ENCODE results near the gene WNT3A. TPM values are rescaled to one million over a fixed set of nuclear protein-coding genes. Genes with fewer than 3 reads are reported as not detected.

Gene WNT3A
- total RNA-seq, 6 experiments from 2014 or later: not detected

GRCh38 chr1:228061411-228062084 lies 54.8 kb downstream of the WNT3A start:
- Histone ChIP-seq H3K27ac (no peak overlapping the region), H3K9me3 (no peaks in the 10 kb centered on the region), H3K27me3 (peaks cover 0 to 25% of the 10 kb centered on the region in 2 donors), H3K4me3 (no peak overlapping the region), H3K36me3 (no peaks in the 10 kb centered on the region), H3K4me1 (no peaks in the 10 kb centered on the region)
- DNase-seq (no peak), ATAC-seq (no peak)
- intact Hi-C loops (cut with DNase I): no loop called here
- 58% methylated on average over 4 of the region's 10 CpGs for WGBS (ENCODE audit: insufficient coverage, low coverage, low lambda C conversion rate, missing lambda C conversion rate)
- TF ChIP-seq POLR2A (IDR thresholded peaks at IDR 0.05) (no peak), CTCF (IDR thresholded peaks at IDR 0.05) (no peak)

GRCh38 chr1:228062085-228062791 lies 55.4 kb downstream of the WNT3A start:
- Histone ChIP-seq H3K4me1 (no peaks in the 10 kb centered on the region), H3K4me3 (no peak overlapping the region), H3K9me3 (no peaks in the 10 kb centered on the region), H3K36me3 (no peaks in the 10 kb centered on the region), H3K27me3 (peaks cover 0 to 25% of the 10 kb centered on the region in 2 donors), H3K27ac (no peak overlapping the region)
- TF ChIP-seq CTCF (IDR thresholded peaks at IDR 0.05): no peak
- TF ChIP-seq POLR2A (IDR thresholded peaks at IDR 0.05): no peak
- ATAC-seq (no peak), DNase-seq (peak in 1 of 3 donors; percentile 37)
- intact Hi-C loops (cut with DNase I): no loop called here
- no CpG with 5 or more reads among the region's 9 CpGs for WGBS (ENCODE audit: insufficient coverage, low coverage, low lambda C conversion rate, missing lambda C conversion rate)

- TF ChIP-seq POLR2A (IDR thresholded peaks at IDR 0.05) (no peak), CTCF (IDR thresholded peaks at IDR 0.05) (no peak)
- Histone ChIP-seq H3K27me3 (peaks cover 0 to 25% of the 10 kb centered on the region in 2 donors), H3K27ac (no peak overlapping the region), H3K9me3 (no peaks in the 10 kb centered on the region), H3K36me3 (no peaks in the 10 kb centered on the region), H3K4me1 (no peaks in the 10 kb centered on the region), H3K4me3 (no peak overlapping the region)
- 70% methylated on average over 3 of the region's 4 CpGs for whole genome bisulfite sequencing (ENCODE audit: insufficient coverage, low coverage, low lambda C conversion rate, missing lambda C conversion rate)
- intact Hi-C loops (cut with DNase I): no loop called here
- no peak for ATAC-seq
- DNase-seq: no peak
These were observed 56.0 kb downstream of the WNT3A start for GRCh38 chr1:228062812-228063211.

GRCh38 chr1:228063251-228064191 lies 56.7 kb downstream of the WNT3A start:
- ATAC-seq: no peak
- DNase-seq: peak in 1 of 3 donors; percentile 35
- Histone ChIP-seq H3K27ac (no peak overlapping the region), H3K4me1 (no peaks in the 10 kb centered on the region), H3K36me3 (no peaks in the 10 kb centered on the region), H3K27me3 (peaks cover 0 to 23% of the 10 kb centered on the region in 2 donors), H3K4me3 (no peak overlapping the region), H3K9me3 (no peaks in the 10 kb centered on the region)
- TF ChIP-seq CTCF (IDR thresholded peaks at IDR 0.05): no peak
- TF ChIP-seq POLR2A (IDR thresholded peaks at IDR 0.05): no peak
- WGBS (ENCODE audit: insufficient coverage, low coverage, low lambda C conversion rate, missing lambda C conversion rate): no CpG with 5 or more reads among the region's 15 CpGs
- intact Hi-C loops (cut with DNase I): no loop called here

Data from right lobe of liver (tissue), 6 donors.